Measurements from ENCODE around the gene FKBP14. TPM values are rescaled to one million over a fixed set of nuclear protein-coding genes. Genes with fewer than 3 reads are reported as not detected.
A peak's percentile ranks its signal among the peaks of the same experiment; 100 is the strongest.

Gene FKBP14
- polyA plus RNA-seq, 2 of the 4 experiments (the other 2 are of a cell fraction): 10.6 to 22.8 TPM

GRCh38 chr7:29990931-29991330 is 35.6 kb downstream of the FKBP14 start:
- DNase-seq (ENCODE audit: low read depth in 1 of 2, low spot score in 1 of 2): no peak
- no peak for ATAC-seq
- FAIRE-seq: no peak
- Histone ChIP-seq H3K9me3 (peaks cover 19% of the 10 kb centered on the region), H3K4me1 (peaks cover 14% of the 10 kb centered on the region), H3K4me3 (no peak overlapping the region), H3K4me2 (no peak overlapping the region), H3K27ac (no peak overlapping the region)
- POLR2A ChIA-PET: interaction anchor here (1.3 kb wide), 1 partner anchor 36 kb away, joined by 4 read pairs; the partner anchor contains the start of gene FKBP14
- WGBS (ENCODE audit: missing lambda C conversion rate): 84% methylated on average over 4 of the region's 4 CpGs
- CTCF ChIA-PET: interaction anchor here (0.7 kb wide), 1 partner anchor 40 kb away, joined by 3 read pairs; no protein-coding TSS in a partner anchor
- TF ChIP-seq, protein P1, sequence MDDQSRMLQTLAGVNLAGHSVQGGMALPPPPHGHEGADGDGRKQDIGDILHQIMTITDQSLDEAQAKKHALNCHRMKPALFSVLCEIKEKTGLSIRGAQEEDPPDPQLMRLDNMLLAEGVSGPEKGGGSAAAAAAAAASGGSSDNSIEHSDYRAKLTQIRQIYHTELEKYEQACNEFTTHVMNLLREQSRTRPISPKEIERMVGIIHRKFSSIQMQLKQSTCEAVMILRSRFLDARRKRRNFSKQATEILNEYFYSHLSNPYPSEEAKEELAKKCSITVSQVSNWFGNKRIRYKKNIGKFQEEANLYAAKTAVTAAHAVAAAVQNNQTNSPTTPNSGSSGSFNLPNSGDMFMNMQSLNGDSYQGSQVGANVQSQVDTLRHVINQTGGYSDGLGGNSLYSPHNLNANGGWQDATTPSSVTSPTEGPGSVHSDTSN (IDR thresholded peaks at IDR 0.05): no peak
- TF ChIP-seq CBX2 (IDR thresholded peaks at IDR 0.05; ENCODE audit: borderline replicate concordance, low read depth) (no peak), FOSL2 (IDR thresholded peaks at IDR 0.05) (no peak), FOSL2 (CRISPR knock-in tag; IDR thresholded peaks at IDR 0.05) (no peak), FOXS1 (CRISPR knock-in tag; IDR thresholded peaks at IDR 0.05) (no peak), FOSB (CRISPR knock-in tag; IDR thresholded peaks at IDR 0.05) (no peak), RFX5 (IDR thresholded peaks at IDR 0.05) (no peak), CHD4 (IDR thresholded peaks at IDR 0.05; ENCODE audit: borderline replicate concordance) (no peak), PHF8 (IDR thresholded peaks at IDR 0.05; ENCODE audit: borderline replicate concordance, low read depth) (no peak), CHD2 (IDR thresholded peaks at IDR 0.05; ENCODE audit: low read length, partially characterized antibody) (no peak), NFE2L2 (conservative IDR thresholded peaks at IDR 0.05; ENCODE audit: low read length) (no peak)

- ChIA-PET POLR2A (interaction anchor here (1.3 kb wide), 1 partner anchor 37 kb away, joined by 4 read pairs; the partner anchor contains the start of gene FKBP14), CTCF (no interaction called here)
- 1% methylated on average over 23 of the region's 79 CpGs for WGBS (ENCODE audit: missing lambda C conversion rate)
- peak within 1 kb of the TSS; percentile 94 for H3K4me2 ChIP-seq
- DNase-seq (ENCODE audit: low read depth in 1 of 2, low spot score in 1 of 2) (peak; percentile 51 to 57), ATAC-seq (peak; percentile 67 to 72), FAIRE-seq (no peak)
- peak within 1 kb of the TSS; percentile 92 for H3K4me3 ChIP-seq
- peaks cover 12% of the 10 kb centered on the region for H3K9me3 ChIP-seq
- peaks cover 14% of the 10 kb centered on the region for H3K4me1 ChIP-seq
- TF ChIP-seq PHF8 (IDR thresholded peaks at IDR 0.05; ENCODE audit: borderline replicate concordance, low read depth): peak; percentile 35
- TF ChIP-seq, protein P2, sequence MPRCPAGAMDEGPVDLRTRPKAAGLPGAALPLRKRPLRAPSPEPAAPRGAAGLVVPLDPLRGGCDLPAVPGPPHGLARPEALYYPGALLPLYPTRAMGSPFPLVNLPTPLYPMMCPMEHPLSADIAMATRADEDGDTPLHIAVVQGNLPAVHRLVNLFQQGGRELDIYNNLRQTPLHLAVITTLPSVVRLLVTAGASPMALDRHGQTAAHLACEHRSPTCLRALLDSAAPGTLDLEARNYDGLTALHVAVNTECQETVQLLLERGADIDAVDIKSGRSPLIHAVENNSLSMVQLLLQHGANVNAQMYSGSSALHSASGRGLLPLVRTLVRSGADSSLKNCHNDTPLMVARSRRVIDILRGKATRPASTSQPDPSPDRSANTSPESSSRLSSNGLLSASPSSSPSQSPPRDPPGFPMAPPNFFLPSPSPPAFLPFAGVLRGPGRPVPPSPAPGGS (IDR thresholded peaks at IDR 0.05): 0 out of 3 replicates have a peak, but pooled peaks have one; percentile 56
- TF ChIP-seq, protein P1 (IDR thresholded peaks at IDR 0.05): 0 out of 2 replicates have a peak, but pooled peaks have one; percentile 46
- TF ChIP-seq RAD21 (conservative IDR thresholded peaks at IDR 0.05 in 1 of 2, IDR thresholded peaks at IDR 0.05 in 1 of 2): peak in 1 of 2 experiments; percentile 20; a peak in 1 of 5 replicates
- TF ChIP-seq POLR2A (IDR thresholded peaks at IDR 0.05; ENCODE audit: low read length): peak; percentile 41; the same call in 1 of the 2 replicates
- no peak for TF ChIP-seq TP53 (CRISPR knock-in tag; IDR thresholded peaks at IDR 0.05)
- TF ChIP-seq ESRRA (IDR thresholded peaks at IDR 0.05; ENCODE audit: borderline replicate concordance, low read length): no peak
- peak in 1 of 2 experiments; percentile 81; a peak in 3 of 5 replicates for TF ChIP-seq JUN (IDR thresholded peaks at IDR 0.05)
- peak within 1 kb of the TSS; percentile 92 to 97 for H3K27ac ChIP-seq
These were observed 37.1 kb downstream of the FKBP14 start, which contains the start of gene SCRN1 for GRCh38 chr7:29989257-29989995. SCRN1 (minus strand) TSS chr7:29989801; CDS start chr7:29969067, 20,734 bp downstream.

Data from A549 (cell line).